Colonic mucosa (tissue), 4 donors: Measurements from ENCODE around the gene SLCO4A1. TPM values are rescaled to one million over a fixed set of nuclear protein-coding genes. Genes with fewer than 3 reads are reported as not detected.
"Not testable (repeated sequence)": the region's sequence is repeated elsewhere in the genome, so short reads cannot be mapped to it uniquely, and the experiment has no call there.

Experiments used
- DNase-seq: peaks from one replicate; pipeline ENCODE4 v3.0.0-alpha.2; 2020
- H3K27ac ChIP-seq: fragments of 200-600 bp; one replicate; pipeline ENCODE4 v1.8.0; 2021
- H3K27me3 ChIP-seq: fragments of 200-600 bp; one replicate; pipeline ENCODE4 v1.8.0; 2021
- H3K36me3 ChIP-seq: fragments of 200-600 bp; one replicate; pipeline ENCODE4 v1.8.0; 2021
- H3K4me1 ChIP-seq: fragments of 200-600 bp; one replicate; pipeline ENCODE4 v1.8.0; 2021; ENCODE audit warnings: mild to moderate bottlenecking
- H3K4me3 ChIP-seq: fragments of 200-600 bp; one replicate; pipeline ENCODE4 v1.8.0; 2021
- H3K9ac ChIP-seq, 2 donors: one replicate each; pipeline ENCODE4 v1.7.0; 2013; ENCODE audit warnings: control low read depth in 2 of 2, low read depth in 2 of 2, low read length in 2 of 2
- H3K9me3 ChIP-seq: fragments of 200-600 bp; one replicate; pipeline ENCODE4 v1.8.0; 2021
- intact Hi-C: fragments of 100-400 bp; cut with DNase I; formaldehyde crosslinking; loops from one replicate; pipeline ENCODE4 v1.14.1; 2022
- total RNA-seq, 2 donors: library from RNA; stranded (reverse); fragmentation: NEBNext Ultra II Directional in 1 of 2; extraction: Animal tissue kit (Norgen Biotek cat#: 25700) in 1 of 2; gene quantifications; one replicate each; pipeline ENCODE4 v1.2.1, GENCODE V29; 2021
- TF ChIP-seq, protein P1 (sequence below): fragments of 200-600 bp; IDR thresholded peaks from one replicate; pipeline ENCODE4 v1.8.0; 2022; ENCODE audit warnings: antibody characterized with exemption, mild to moderate bottlenecking
- donor health status: healthy.
- donor health status: DM: no; HTN: no; CAD: no.
- donor health status: DM: no; HTN: no; CAD: no.

The SLCO4A1 gene
- total RNA-seq, 2 donors from 2014 or later: 39.7 to 42.9 TPM

DNA sequence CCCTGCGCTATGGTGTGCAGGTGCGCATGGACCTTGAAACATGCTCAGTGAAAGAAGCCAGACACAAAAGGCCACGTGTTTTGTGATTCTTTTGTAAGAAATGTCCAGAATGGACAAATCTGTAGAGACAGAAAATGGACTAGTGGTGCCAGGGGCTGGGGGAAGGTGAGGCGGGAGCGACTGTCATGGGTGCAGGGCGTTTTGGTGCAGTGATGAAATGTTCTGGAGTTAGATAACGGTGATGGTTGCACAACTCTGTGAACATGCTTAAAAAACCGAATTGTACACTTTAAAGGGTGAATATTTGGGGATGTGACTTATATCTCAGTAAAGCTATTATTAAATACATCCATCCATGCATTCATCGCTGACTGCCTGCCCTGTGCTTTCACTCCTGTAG is 34.7 kb downstream of the SLCO4A1 start:
- intact Hi-C loops: no loop called here
- H3K27me3 ChIP-seq: no peaks in the 10 kb centered on the region

DNA sequence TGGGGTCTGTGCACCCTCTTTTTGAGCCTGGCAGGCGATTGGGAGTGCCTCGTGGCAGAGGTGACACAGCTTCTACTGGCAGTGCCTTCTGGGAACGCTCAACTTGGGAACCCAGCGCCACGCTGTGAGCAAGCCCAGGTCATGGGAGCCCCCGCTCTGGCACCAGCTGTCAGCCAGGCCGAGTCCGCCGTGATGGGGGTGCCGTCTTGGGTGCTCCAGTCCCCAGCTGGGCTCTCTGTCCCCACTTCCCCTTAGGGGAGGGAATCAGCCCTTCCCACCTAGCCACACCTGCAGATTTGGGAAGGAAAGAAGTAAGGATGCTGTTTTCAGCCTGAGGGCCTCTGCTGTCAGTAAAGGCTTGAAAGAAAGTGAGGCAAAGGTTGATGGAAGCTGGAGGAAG is 35.4 kb downstream of the SLCO4A1 start:
- no peak for DNase-seq
- intact Hi-C loops: no loop called here
- TF ChIP-seq, protein P1, sequence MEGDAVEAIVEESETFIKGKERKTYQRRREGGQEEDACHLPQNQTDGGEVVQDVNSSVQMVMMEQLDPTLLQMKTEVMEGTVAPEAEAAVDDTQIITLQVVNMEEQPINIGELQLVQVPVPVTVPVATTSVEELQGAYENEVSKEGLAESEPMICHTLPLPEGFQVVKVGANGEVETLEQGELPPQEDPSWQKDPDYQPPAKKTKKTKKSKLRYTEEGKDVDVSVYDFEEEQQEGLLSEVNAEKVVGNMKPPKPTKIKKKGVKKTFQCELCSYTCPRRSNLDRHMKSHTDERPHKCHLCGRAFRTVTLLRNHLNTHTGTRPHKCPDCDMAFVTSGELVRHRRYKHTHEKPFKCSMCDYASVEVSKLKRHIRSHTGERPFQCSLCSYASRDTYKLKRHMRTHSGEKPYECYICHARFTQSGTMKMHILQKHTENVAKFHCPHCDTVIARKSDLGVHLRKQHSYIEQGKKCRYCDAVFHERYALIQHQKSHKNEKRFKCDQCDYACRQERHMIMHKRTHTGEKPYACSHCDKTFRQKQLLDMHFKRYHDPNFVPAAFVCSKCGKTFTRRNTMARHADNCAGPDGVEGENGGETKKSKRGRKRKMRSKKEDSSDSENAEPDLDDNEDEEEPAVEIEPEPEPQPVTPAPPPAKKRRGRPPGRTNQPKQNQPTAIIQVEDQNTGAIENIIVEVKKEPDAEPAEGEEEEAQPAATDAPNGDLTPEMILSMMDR: no peak
- Histone ChIP-seq H3K4me3 (no peak overlapping the region), H3K9me3 (no peaks in the 10 kb centered on the region), H3K36me3 (no peaks in the 10 kb centered on the region), H3K9ac (no peak overlapping the region), H3K27ac (no peak overlapping the region), H3K4me1 (no peaks in the 10 kb centered on the region), H3K27me3 (no peaks in the 10 kb centered on the region)

More for the DNA sequence above, 34.7 kb downstream of the SLCO4A1 start:
- H3K4me1 ChIP-seq: no peaks in the 10 kb centered on the region
- H3K36me3 ChIP-seq: no peaks in the 10 kb centered on the region
- TF ChIP-seq, protein P1: no peak
- no peak for DNase-seq
- no peak overlapping the region for H3K27ac ChIP-seq
- H3K9ac ChIP-seq: no peak overlapping the region
- no peaks in the 10 kb centered on the region for H3K9me3 ChIP-seq
- H3K4me3 ChIP-seq: no peak overlapping the region

DNA sequence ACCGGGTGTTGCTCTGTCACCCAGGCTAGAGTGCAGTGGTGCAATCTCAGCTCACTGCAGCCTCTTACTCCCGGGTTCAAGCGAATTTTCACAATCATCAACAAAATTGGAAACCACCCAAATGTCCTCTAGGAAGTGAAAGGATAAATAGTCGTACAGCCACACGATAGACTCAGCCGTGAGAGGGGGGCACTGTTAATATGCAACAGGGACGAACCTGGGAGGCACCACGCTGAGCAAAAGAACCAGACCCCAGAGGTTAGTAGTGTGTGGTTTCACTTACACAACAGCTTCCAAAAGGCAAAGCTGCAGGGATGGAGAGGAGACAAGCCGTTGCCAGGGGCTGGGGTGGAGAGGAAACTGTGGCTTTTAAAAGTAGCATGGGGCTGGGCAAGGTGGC is 36.2 kb downstream of the SLCO4A1 start:
- Histone ChIP-seq H3K27ac (no peak overlapping the region), H3K27me3 (no peaks in the 10 kb centered on the region), H3K4me3 (no peak overlapping the region), H3K9ac (no peak overlapping the region), H3K9me3 (no peaks in the 10 kb centered on the region), H3K4me1 (no peaks in the 10 kb centered on the region), H3K36me3 (no peaks in the 10 kb centered on the region)
- DNase-seq: no peak
- TF ChIP-seq, protein P1: no peak
- intact Hi-C loops: no loop called here

DNA sequence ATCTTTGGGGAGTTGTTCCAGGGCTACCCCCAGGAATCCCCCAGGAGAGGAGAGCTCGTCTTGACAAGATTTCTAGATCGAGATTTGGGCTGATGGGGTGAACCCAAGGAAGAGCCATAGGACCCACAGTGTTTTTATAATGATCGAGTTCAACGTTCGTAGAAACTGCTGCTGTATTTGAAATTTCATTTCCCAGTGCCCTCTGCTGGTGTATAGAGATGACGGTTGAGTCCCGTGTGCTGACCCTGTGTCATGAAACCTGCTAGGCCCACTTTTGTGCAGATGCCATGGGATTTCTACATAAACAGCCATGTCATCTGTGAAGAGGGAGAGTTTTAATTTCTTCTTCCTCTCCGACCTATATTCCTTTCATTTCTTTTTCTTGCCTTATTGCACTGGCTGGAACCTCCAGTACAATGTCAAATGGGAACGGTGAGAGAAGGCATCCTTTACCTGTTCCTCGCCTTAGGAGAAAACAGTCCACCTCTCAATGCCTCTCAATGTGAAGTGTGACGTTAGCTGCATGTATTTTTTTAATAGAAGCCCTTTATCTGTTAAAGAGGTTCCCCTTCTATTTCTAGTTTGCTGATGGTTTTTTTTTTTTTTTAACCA is 37.8 kb downstream of the SLCO4A1 start:
- intact Hi-C loops: no loop called here
- TF ChIP-seq, protein P1: no peak
- DNase-seq: no peak
- Histone ChIP-seq H3K36me3 (no peaks in the 10 kb centered on the region), H3K9ac (no peak overlapping the region), H3K9me3 (no peaks in the 10 kb centered on the region), H3K27me3 (no peaks in the 10 kb centered on the region), H3K4me3 (no peak overlapping the region), H3K4me1 (no peaks in the 10 kb centered on the region), H3K27ac (no peak overlapping the region)

DNA sequence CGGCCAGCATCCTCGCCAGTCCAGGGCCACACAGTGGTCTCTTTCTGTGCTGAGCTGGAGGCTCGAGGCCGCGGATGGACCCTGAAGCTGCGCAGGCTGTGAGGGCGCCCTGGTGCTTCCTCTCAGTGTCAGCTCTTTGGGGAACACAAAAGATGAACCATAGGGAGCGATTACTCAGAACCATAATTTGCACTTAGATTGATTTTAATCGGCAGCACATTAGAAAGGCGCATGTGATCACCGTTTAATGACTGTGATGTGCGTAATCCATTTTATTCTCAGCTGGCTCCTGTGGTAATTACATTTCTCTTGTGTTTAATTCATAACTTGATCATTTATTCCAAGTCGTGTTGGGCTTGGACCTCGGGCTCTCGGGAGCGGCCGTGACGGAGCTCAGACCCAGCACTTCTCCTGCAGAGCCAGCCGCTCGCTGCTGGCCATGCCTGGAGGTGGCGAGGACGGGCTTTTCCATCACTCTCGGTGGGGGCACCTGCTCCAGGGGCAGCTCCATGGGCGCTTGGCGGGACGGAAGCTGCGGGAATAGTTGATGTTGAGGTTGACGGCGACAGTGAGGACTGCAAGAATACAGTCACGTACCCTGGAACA is 40.7 kb downstream of the SLCO4A1 start:
- TF ChIP-seq, protein P1: no peak
- Histone ChIP-seq H3K36me3 (no peaks in the 10 kb centered on the region), H3K4me1 (peaks cover 6% of the 10 kb centered on the region), H3K9me3 (no peaks in the 10 kb centered on the region), H3K4me3 (no peak overlapping the region), H3K9ac (no peak overlapping the region), H3K27me3 (no peaks in the 10 kb centered on the region), H3K27ac (no peak overlapping the region)
- no peak for DNase-seq
- intact Hi-C loops: no loop called here

DNA sequence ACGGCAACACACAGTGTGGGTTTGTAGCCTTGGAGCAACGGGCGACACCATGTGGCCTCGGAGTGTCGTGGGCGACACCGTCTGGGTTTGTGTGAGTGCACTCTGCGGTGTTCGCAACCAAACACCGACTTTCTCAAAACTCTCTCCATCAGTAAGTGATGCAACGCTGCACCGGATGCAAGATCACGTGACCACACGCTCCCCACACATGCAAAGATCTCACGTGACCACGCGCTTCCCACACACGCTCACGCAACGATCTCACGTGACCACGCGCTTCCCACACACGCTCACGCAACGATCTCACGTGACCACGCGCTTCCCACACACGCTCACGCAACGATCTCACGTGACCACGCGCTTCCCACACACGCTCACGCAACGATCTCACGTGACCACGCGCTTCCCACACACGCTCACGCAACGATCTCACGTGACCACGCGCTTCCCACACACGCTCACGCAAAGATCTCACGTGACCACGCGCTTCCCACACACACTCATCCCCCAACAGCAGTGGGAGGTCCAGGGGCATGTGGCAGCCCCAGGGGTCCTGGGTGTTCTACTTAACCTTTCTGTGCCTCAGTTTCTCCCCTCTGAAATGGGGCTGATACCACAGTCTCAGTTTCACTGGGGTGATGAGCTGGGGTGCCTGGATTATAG is 41.5 kb downstream of the SLCO4A1 start:
- H3K9ac ChIP-seq, H3K27me3 ChIP-seq, H3K27ac ChIP-seq, H3K4me3 ChIP-seq, H3K9me3 ChIP-seq, H3K36me3 ChIP-seq, intact Hi-C loops, H3K4me1 ChIP-seq, DNase-seq: not testable (repeated sequence)
